Tibial nerve (tissue), 4 donors: ENCODE measurements around the gene CYGB.

Experiments
- CTCF ChIP-seq, 5 experiments: fragments of 200-600 bp in 3 of 5; fragments of 450-650 bp in 2 of 5; sonication (generic) in 3 of 5; IDR thresholded peaks; one replicate each; pipeline ENCODE4 v1.5.1; 2016 to 2019; ENCODE audit warnings: antibody characterized with exemption in 5 of 5, mild to moderate bottlenecking in 3 of 5, moderate library complexity in 2 of 5
- EP300 ChIP-seq, 2 donors: sonication (generic); formaldehyde crosslinking; IDR thresholded peaks; one replicate each; pipeline ENCODE4 v1.6.1; 2017; ENCODE audit warnings: antibody characterized with exemption in 2 of 2, mild to moderate bottlenecking in 1 of 2
- POLR2A ChIP-seq, 2 donors: fragments of 450-650 bp; IDR thresholded peaks; one replicate each; pipeline ENCODE4 v1.6.1; 2017; ENCODE audit warnings: antibody characterized with exemption in 2 of 2, mild to moderate bottlenecking in 2 of 2, moderate library complexity in 2 of 2

- TF ChIP-seq CTCF (IDR thresholded peaks at IDR 0.05) (no peak), POLR2A (IDR thresholded peaks at IDR 0.05) (no peak), EP300 (IDR thresholded peaks at IDR 0.05) (no peak)
Observed at GRCh38 chr17:76517638-76518038, 19.9 kb downstream of the CYGB start.
